Measurements from ENCODE around the gene SOWAHA.

SOWAHA gene

DNA sequence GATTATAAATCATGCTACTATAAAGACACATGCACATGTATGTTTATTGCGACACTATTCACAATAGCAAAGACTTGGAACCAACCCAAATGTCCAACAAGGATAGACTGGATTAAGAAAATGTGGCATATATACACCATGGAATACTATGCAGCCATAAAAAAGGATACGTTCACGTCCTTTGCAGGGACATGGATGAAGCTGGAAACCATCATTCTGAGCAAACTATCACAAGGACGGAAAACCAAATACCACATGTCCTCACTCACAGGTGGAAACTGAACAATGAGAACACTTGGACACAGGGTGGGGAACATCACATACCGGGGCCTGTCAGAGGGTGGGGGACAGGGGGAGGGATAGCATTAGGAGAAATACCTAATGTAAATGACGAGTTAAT, 7.2 kb upstream of the SOWAHA start:
- in situ Hi-C loops (cut with MboI; ENCODE audit: low sequenced_read_pairs): loop anchor here (25.0 kb wide), 2 partner anchors 269 to 444 kb away; partner anchors contain the start of genes IL5 and SLC22A5

GRCh38 chr5:132806804-132807162, 6.3 kb upstream of the SOWAHA start:
- in situ Hi-C loops (cut with MboI; ENCODE audit: low sequenced_read_pairs): loop anchor here (25.0 kb wide), 2 partner anchors 269 to 444 kb away; partner anchors contain the start of genes IL5 and SLC22A5

GRCh38 chr5:132807163-132807838, 5.8 kb upstream of the SOWAHA start:
- in situ Hi-C loops (cut with MboI; ENCODE audit: low sequenced_read_pairs): loop anchor here (25.0 kb wide), 2 partner anchors 270 to 445 kb away; partner anchors contain the start of genes IL5 and SLC22A5

- in situ Hi-C loops (cut with MboI; ENCODE audit: low sequenced_read_pairs): loop anchor here (25.0 kb wide), 2 partner anchors 271 to 446 kb away; partner anchors contain the start of genes IL5 and SLC22A5
These were observed 4.7 kb upstream of the SOWAHA start for GRCh38 chr5:132808448-132808847.

DNA sequence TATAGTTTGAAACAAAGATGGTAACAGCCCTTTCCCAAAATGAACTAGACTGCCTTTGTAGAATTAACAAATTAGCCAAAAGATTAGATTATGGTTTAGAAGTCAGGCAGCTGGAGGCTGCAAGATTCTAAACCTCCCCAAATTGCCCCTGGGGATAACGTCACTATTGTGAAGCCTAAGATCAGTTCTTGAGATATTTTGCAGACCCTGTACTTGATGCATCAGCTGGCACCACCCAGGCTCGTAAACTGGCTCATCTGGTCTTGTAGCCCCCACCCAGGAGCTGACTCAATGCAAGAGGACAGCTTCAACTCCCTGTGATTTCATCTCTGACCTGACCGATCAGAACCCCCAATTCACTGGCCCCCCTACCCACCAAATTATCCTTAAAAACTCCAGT, 4.2 kb upstream of the SOWAHA start:
- in situ Hi-C loops (cut with MboI; ENCODE audit: low sequenced_read_pairs): loop anchor here (25.0 kb wide), 2 partner anchors 272 to 447 kb away; partner anchors contain the start of genes IL5 and SLC22A5

DNA sequence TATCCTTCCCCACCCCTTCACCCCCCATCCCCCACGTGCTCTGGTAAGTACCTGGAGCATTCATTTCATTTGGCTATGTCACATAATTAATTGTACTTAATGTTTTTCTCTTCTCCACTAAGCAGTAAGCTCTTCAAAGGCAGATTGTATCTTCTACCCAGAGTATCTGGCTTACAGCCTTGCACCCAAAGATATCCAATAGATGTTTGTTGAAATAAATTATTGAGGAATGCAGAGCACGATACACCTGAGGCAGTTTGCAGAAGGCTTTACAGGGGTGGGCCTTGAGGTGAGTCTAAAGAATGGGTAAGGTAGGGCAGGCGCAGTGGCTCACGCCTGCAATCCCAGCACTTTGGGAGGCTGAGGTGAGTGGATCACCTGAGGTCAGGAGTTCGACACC, 2.5 kb upstream of the SOWAHA start:
- in situ Hi-C loops (cut with MboI; ENCODE audit: low sequenced_read_pairs): loop anchor here (25.0 kb wide), 2 partner anchors 273 to 448 kb away; partner anchors contain the start of genes IL5 and SLC22A5

GRCh38 chr5:132812123-132812765, 858 bp upstream of the SOWAHA start:
- in situ Hi-C loops (cut with MboI; ENCODE audit: low sequenced_read_pairs): loop anchor here (25.0 kb wide), 2 partner anchors 275 to 450 kb away; partner anchors contain the start of genes IL5 and SLC22A5

GRCh38 chr5:132813599-132814502, 749 bp downstream of the SOWAHA start:
- in situ Hi-C loops (cut with MboI; ENCODE audit: low sequenced_read_pairs): loop anchor here (25.0 kb wide), 2 partner anchors 277 to 452 kb away; partner anchors contain the start of genes IL5 and SLC22A5

GRCh38 chr5:132814503-132815294, 1.6 kb downstream of the SOWAHA start:
- in situ Hi-C loops (cut with MboI; ENCODE audit: low sequenced_read_pairs): loop anchor here (25.0 kb wide), 2 partner anchors 277 to 452 kb away; partner anchors contain the start of genes IL5 and SLC22A5

DNA sequence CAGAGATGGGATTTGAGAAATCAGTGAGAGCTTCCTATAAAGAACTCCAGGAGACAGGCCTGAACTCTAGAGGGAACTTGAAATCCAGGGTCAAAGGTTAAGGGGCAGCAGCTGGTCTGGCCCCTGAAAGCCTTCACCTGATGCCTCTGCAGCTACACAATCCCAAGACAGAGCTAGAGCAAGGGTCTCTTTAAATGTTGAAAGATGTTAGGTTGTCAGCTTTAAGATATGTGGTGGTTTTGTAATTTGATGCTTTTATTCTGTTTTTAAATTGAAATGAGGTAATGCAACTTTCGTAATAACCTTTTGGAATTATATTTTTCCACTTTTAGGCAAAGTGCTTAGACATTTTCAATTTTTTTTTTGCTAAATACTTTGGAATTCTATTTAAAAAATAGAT, 2.4 kb downstream of the SOWAHA start:
- in situ Hi-C loops (cut with MboI; ENCODE audit: low sequenced_read_pairs): loop anchor here (25.0 kb wide), 2 partner anchors 278 to 453 kb away; partner anchors contain the start of genes IL5 and SLC22A5

DNA sequence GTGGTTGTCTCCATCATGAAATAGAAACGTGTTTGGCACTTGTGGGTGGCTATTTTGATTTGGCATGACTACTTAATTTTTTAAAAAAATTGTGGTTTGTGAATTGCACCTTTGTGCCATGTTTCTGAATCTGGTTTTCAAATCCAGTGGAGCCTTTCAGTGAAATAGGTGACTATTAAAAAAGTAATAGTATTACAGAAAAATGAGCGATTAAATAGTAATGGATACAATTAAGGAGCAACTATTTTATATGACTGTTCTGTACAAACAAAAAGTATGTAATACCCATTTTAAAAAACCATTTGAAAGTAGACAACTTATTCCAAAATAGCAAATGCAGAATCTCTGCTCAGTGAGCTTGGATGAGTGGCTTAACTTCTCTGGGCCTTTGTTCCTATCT, 3.0 kb downstream of the SOWAHA start:
- in situ Hi-C loops (cut with MboI; ENCODE audit: low sequenced_read_pairs): loop anchor here (25.0 kb wide), 2 partner anchors 279 to 454 kb away; partner anchors contain the start of genes IL5 and SLC22A5

GRCh38 chr5:132816554-132816953, 3.5 kb downstream of the SOWAHA start:
- in situ Hi-C loops (cut with MboI; ENCODE audit: low sequenced_read_pairs): loop anchor here (25.0 kb wide), 2 partner anchors 279 to 454 kb away; partner anchors contain the start of genes IL5 and SLC22A5

DNA sequence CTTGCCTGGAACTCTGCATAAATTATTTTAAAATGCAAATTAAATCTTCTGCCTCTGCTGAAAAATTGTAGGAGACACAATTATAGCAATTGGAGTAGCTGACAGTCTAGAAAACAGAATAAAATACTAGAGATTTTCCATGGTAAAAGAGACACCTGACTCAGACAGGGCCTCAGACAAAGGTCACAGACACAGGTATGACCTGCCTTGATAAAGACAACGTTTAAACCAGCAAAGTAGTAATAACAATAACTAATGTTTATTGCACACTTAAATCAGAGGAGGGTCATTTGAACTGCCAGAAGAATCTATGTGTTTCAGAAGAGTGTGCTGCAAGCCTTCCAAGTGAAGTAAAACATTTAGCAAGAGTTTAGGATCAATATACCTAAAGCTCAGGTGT, 3.9 kb downstream of the SOWAHA start:
- in situ Hi-C loops (cut with MboI; ENCODE audit: low sequenced_read_pairs): loop anchor here (25.0 kb wide), 2 partner anchors 280 to 455 kb away; partner anchors contain the start of genes IL5 and SLC22A5

- in situ Hi-C loops (cut with MboI; ENCODE audit: low sequenced_read_pairs): loop anchor here (25.0 kb wide), 2 partner anchors 282 to 457 kb away; partner anchors contain the start of genes IL5 and SLC22A5
These were observed 6.4 kb downstream of the SOWAHA start for GRCh38 chr5:132819468-132819867.

DNA sequence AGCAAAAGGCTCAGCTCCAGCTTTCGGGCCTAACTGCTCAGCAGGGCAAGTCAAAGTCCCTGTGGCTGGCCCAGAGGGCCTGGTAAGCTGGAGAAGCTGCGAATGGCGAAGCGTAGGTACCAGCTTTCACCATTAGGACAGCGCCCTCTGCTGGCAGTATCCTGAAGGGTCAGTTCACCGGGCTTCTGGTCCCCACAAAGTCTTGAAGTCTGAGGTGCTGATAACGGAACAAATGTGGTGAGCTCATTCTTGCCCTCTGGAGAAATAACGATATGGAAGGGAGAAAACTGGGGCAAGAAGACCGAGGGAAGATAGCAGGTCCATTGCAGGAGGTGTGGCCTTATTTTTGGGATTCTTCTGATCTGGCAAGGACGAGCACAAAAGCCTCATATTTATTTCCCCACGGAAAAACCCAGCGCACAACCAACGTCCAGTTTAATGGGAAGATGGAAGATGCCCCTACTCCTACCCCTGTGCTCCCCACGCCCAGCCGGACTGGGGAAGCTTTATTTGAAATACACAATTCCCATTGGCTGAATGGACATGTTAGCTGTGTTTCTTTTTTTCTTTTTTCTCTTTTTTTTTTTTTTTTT, 7.2 kb downstream of the SOWAHA start:
- in situ Hi-C loops (cut with MboI; ENCODE audit: low sequenced_read_pairs): loop anchor here (25.0 kb wide), 2 partner anchors 283 to 458 kb away; partner anchors contain the start of genes IL5 and SLC22A5

GRCh38 chr5:132821350-132821749, 8.2 kb downstream of the SOWAHA start:
- in situ Hi-C loops (cut with MboI; ENCODE audit: low sequenced_read_pairs): loop anchor here (25.0 kb wide), 2 partner anchors 284 to 459 kb away; partner anchors contain the start of genes IL5 and SLC22A5

- in situ Hi-C loops (cut with MboI; ENCODE audit: low sequenced_read_pairs): loop anchor here (25.0 kb wide), 2 partner anchors 284 to 459 kb away; partner anchors contain the start of genes IL5 and SLC22A5
These were observed 8.7 kb downstream of the SOWAHA start for GRCh38 chr5:132821791-132822190.

- in situ Hi-C loops (cut with MboI; ENCODE audit: low sequenced_read_pairs): loop anchor here (25.0 kb wide), 2 partner anchors 286 to 461 kb away; partner anchors contain the start of genes IL5 and SLC22A5
These were observed 9.8 kb downstream of the SOWAHA start for GRCh38 chr5:132822650-132823480.
